NCI-H526 (cell line): ENCODE results near the gene JTB.

Experiments used
- DNase-seq, 2 experiments: peaks; one replicate each; lab custom pipeline; 2025; lab: John Stamatoyannopoulos, UW

Gene JTB

DNA sequence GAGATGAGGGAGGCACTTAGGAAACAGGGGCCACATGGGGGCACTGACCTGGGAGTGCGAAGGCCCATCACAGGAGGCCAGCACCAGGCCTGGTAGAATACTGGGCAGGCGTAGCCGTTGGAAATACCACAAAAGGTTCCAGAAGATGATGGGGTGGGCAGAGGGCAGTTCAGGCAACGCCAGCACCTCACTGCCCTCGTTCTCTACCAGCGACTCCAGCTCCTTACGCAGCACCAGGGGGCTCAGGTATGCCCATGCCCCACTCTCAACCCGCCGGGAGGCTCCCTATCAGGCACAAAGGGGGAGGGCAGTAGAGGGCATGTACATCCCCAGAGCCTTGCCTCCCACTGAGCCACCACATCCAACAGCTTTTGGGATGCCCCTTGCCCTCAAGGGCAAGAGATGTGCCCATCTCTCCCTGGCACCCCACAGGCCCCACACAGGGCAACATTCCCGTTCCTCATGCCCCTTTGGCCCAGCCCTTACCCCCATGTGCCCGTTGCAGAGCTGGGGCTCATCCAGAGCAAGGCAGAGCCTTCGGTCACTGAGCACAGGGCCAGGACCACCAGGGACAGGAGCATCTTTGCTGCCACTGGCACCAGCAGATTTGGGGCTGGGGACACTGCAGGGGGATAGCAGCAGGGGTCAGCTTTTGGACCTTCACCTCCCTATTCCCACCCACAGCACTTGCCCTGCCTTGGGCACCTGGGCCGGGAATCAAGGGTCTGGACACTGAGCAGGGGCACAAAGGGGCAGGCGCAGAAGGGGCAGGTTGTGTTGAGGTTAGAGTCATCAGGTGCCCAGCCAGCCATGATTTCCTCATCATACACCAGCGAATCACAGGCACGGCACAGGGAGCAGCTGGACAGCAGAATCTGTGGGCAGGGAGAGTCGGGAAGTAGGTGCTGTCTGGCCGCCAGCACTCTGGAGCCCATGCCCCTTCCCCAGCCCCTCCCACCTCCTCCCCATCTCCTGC, 45.0 kb downstream of the JTB start:
- no peak for DNase-seq

DNA sequence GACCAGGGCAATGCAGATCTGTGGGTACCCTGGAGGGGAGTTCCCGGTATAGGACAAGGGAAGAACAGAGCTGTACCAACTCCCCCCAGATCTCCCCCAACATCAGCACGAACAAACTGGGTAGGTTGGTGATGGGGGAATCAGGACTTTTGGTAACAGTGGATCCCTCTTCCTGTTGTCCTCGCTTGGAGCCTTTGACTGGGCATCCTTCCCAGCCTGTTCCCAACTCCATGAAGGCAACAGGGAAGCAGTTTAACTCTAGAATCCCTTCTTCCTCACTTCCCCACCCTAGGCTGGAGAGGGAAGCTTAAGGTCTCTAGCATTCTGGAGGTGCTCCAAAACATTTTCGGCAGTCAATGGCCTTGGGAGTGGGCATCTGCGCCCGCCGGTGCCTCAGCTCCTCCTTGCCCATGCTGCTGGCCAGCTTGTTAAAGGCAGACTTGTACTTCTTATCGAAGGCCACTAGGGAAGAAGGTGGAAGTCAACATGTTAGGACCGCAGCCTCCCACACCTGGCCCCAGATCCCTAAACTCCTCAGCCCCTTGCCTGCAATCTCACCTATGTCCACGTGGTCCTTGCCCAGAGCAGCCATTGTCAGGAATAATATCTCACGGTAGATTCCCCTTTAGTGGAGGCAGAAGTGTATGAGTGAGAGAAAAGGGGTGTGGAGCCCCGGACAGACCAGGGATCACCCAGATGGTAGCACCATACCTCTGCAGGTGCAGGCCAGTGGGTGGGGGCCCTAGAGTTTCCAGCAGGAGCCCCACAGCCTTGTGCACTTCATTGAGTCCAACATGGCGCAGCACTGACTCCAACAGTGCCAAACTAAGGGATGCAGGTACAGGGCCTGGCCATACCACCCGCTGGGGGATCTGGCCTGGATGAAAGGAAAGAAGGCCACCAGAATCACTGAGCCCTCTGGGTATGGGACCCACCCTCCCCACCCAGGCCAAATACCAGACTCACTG, 47.2 kb downstream of the JTB start:
- no peak for DNase-seq

DNA sequence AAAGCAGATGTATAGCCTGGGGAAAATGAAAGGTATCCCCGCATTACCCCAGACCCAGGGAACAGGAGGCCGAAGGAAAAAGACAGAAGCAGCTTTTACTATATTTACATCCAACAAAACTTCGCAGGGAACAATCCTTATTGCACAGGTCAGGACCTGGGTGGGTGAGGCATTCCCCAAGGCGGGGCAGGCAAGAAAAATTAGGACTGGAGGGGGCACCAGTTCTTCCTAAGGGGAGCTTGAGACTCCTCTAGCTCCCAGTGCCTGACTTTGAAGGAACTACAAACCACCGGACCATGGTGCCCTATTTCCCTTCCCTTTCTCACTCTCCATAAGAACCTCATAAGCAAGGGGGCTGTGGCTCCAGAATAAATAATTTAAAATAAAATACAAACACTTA, 48.0 kb downstream of the JTB start:
- no peak for DNase-seq

DNA sequence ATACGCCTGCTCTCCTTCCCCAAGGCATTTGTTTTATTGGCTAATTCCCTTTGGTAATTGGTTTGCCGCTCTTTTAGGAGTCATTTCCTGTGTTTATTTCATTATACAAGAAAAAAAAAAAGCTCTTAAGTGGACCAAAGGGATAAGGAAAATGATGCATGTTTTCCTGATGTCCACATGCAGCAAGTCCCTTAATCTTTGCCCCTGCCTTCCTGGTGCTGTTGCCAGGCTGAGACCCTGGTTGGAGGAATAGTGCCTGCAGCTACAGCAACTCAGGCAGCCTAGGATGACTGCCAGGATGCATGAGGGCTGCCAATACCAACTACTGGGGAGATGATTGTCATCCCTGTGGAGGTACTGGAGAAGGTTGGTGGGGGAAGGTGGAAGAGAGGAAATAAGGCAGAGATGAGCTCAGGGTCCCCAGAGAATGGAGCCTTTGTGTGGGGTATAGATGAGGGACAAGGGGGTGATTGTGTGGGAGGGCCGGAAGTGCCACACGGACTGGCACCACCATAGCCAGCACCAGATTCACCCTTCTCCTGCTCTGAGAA, 48.6 kb downstream of the JTB start:
- no peak for DNase-seq

DNA sequence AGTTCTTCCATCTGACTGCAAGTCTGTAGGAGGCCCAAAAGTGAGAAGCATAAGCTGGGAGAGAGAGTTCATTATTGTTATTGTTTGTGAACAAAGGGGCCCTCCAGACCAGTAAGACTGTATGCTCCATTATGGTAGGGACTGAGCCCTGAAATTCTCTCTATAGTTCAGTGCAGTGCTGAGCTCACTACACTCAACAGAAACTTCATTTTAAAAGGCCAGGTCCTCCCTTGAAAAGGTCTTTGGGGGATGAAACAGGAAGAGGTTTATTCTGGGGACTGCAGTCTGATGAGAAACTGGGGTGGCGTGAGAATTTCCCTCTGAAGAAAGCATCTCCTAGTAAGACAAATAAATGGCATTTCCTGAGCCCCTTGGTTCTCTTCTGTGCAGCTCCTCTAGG, 49.2 kb downstream of the JTB start:
- DNase-seq = no peak

DNA sequence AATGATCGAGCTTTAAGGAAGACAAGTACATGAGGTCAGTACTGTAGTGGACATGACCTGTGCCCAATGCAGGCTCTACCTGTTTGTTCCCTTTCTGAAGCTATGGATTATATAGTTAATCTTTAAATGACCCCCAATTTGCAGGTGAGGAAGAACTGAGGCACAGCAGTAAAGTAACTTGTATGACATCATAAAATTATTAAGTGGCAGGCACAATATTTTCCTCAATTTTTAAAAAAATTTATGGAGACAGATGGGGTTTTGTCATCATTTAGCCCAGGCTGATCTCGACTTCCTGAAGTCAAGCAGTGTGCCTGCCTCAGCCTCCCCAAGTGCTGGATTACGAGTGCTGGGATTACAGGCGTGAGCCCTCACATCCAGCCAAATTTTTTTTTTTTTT, 51.1 kb downstream of the JTB start:
- no peak for DNase-seq
